ENCODE results near the gene MAP6. TPM values are rescaled to one million over a fixed set of nuclear protein-coding genes. Genes with fewer than 3 reads are reported as not detected.

Gene MAP6
- total RNA-seq, 1 donor from 2014 or later, result 13.5 TPM

- DNase-seq (ENCODE audit: low spot score), result no peak
Observed at GRCh38 chr11:75667255-75667830, 1.5 kb downstream of the MAP6 start.

- DNase-seq (ENCODE audit: low spot score), result no peak
Observed at GRCh38 chr11:75665990-75666389, 2.8 kb downstream of the MAP6 start.

GRCh38 chr11:75665126-75665525, 3.7 kb downstream of the MAP6 start:
- DNase-seq (ENCODE audit: low spot score), result no peak

GRCh38 chr11:75664389-75664788, 4.4 kb downstream of the MAP6 start:
- DNase-seq (ENCODE audit: low spot score), result no peak

GRCh38 chr11:75663808-75664207, 5.0 kb downstream of the MAP6 start:
- no peak for DNase-seq (ENCODE audit: low spot score)

- DNase-seq (ENCODE audit: low spot score), result no peak
Observed at GRCh38 chr11:75659836-75660235, 9.0 kb downstream of the MAP6 start.

- DNase-seq (ENCODE audit: low spot score), result no peak
Observed at GRCh38 chr11:75656044-75656727, 12.7 kb downstream of the MAP6 start.

- no peak for DNase-seq (ENCODE audit: low spot score)
Observed at GRCh38 chr11:75655605-75656004, 13.2 kb downstream of the MAP6 start.

GRCh38 chr11:75654314-75654713, 14.5 kb downstream of the MAP6 start:
- no peak for DNase-seq (ENCODE audit: low spot score)

GRCh38 chr11:75653532-75653931, 15.3 kb downstream of the MAP6 start:
- no peak for DNase-seq (ENCODE audit: low spot score)

GRCh38 chr11:75652936-75653335, 15.9 kb downstream of the MAP6 start:
- DNase-seq (ENCODE audit: low spot score), result no peak

GRCh38 chr11:75651218-75651617, 17.6 kb downstream of the MAP6 start:
- no peak for DNase-seq (ENCODE audit: low spot score)

- DNase-seq (ENCODE audit: low spot score), result no peak
Observed at GRCh38 chr11:75650167-75650723, 18.6 kb downstream of the MAP6 start.

- no peak for DNase-seq (ENCODE audit: low spot score)
Observed at GRCh38 chr11:75644946-75645345, 23.9 kb downstream of the MAP6 start.

- DNase-seq (ENCODE audit: low spot score), result no peak
Observed at GRCh38 chr11:75644370-75644769, 24.5 kb downstream of the MAP6 start.

GRCh38 chr11:75642402-75643113, 26.3 kb downstream of the MAP6 start:
- no peak for DNase-seq (ENCODE audit: low spot score)

- peak; percentile 72 for DNase-seq (ENCODE audit: low spot score)
Observed at GRCh38 chr11:75639762-75640181, 29.1 kb downstream of the MAP6 start.

- no peak for DNase-seq (ENCODE audit: low spot score)
Observed at GRCh38 chr11:75637998-75638397, 30.8 kb downstream of the MAP6 start.

- DNase-seq (ENCODE audit: low spot score), result peak; percentile 52
Observed at GRCh38 chr11:75635066-75635862, 33.6 kb downstream of the MAP6 start.

GRCh38 chr11:75633409-75634066, 35.3 kb downstream of the MAP6 start:
- DNase-seq (ENCODE audit: low spot score), result no peak

GRCh38 chr11:75632962-75633361, 35.9 kb downstream of the MAP6 start:
- no peak for DNase-seq (ENCODE audit: low spot score)

Data from ureter (tissue), 1 donor.